Measurements from ENCODE around the gene ARHGAP42. TPM values are rescaled to one million over a fixed set of nuclear protein-coding genes. Genes with fewer than 3 reads are reported as not detected.
"Not testable (repeated sequence)": the region's sequence is repeated elsewhere in the genome, so short reads cannot be mapped to it uniquely, and the experiment has no call there.

ARHGAP42 gene
- total and polyA plus RNA-seq, 4 donors, result 3.8 to 17.2 (median 12.0) TPM

- no peak for TF ChIP-seq NR2F2 (IDR thresholded peaks at IDR 0.05)
- TF ChIP-seq HNF4G (IDR thresholded peaks at IDR 0.05), result no peak
Observed at GRCh38 chr11:100647861-100648260, 39.2 kb upstream of the ARHGAP42 start (continued).

- WGBS, result 75% methylated on average over 1 of the region's 1 CpG
- DNase-seq (ENCODE audit: low spot score), result no peak
- H3K27me3 ChIP-seq (ENCODE audit: control insufficient read depth in 4 of 4, insufficient read depth in 4 of 4, low read length in 3 of 4), result no peaks in the 10 kb centered on the region
- H3K4me1 ChIP-seq (ENCODE audit: control insufficient read depth in 4 of 4, insufficient read depth in 4 of 4, low read length in 3 of 4), result peaks cover 0 to 5% (median 2%) of the 10 kb centered on the region in 4 donors
- H3K36me3 ChIP-seq (ENCODE audit: control insufficient read depth in 4 of 4, insufficient read depth in 3 of 4, low read depth in 1 of 4, low read length in 3 of 4), result no peaks in the 10 kb centered on the region
- H3K9ac ChIP-seq (ENCODE audit: low read depth in 1 of 2, low read length in 2 of 2), result no peak overlapping the region
- H3K4me3 ChIP-seq (ENCODE audit: low read depth in 1 of 3, low read length in 3 of 3), result no peak overlapping the region
- H3K27ac ChIP-seq (ENCODE audit: low read depth in 1 of 2, low read length in 2 of 2), result no peak overlapping the region
- TF ChIP-seq HNF4A (conservative IDR thresholded peaks at IDR 0.05), result no peak
- TF ChIP-seq NR2F2 (IDR thresholded peaks at IDR 0.05), result no peak
- no peak for TF ChIP-seq YY1 (IDR thresholded peaks at IDR 0.05)
- TF ChIP-seq TAF1 (conservative IDR thresholded peaks at IDR 0.05), result no peak
- no peak for TF ChIP-seq RXRA (IDR thresholded peaks at IDR 0.05)
- no peak for TF ChIP-seq RAD21 (IDR thresholded peaks at IDR 0.05)
- no peak for TF ChIP-seq REST (IDR thresholded peaks at IDR 0.05)
- no peak for TF ChIP-seq ATF3 (IDR thresholded peaks at IDR 0.05)
- no peak for TF ChIP-seq FOXA1 (IDR thresholded peaks at IDR 0.05)
- TF ChIP-seq EGR1 (IDR thresholded peaks at IDR 0.05; ENCODE audit: low read depth in 2 of 2), result no peak
- TF ChIP-seq JUND (IDR thresholded peaks at IDR 0.05), result no peak
- TF ChIP-seq MAX (IDR thresholded peaks at IDR 0.05), result no peak
- no peaks in the 10 kb centered on the region for H3K9me3 ChIP-seq (ENCODE audit: control insufficient read depth in 4 of 4, low read length in 3 of 4)
Observed at GRCh38 chr11:100663583-100663982, 23.5 kb upstream of the ARHGAP42 start.

- Histone ChIP-seq H3K9me3 (ENCODE audit: control insufficient read depth in 4 of 4, low read length in 3 of 4) (no peaks in the 10 kb centered on the region), H3K4me1 (ENCODE audit: control insufficient read depth in 4 of 4, insufficient read depth in 4 of 4, low read length in 3 of 4) (peaks cover 0 to 5% (median 2%) of the 10 kb centered on the region in 4 donors), H3K27ac (ENCODE audit: low read depth in 1 of 2, low read length in 2 of 2) (no peak overlapping the region), H3K36me3 (ENCODE audit: control insufficient read depth in 4 of 4, insufficient read depth in 3 of 4, low read depth in 1 of 4, low read length in 3 of 4) (no peaks in the 10 kb centered on the region), H3K27me3 (ENCODE audit: control insufficient read depth in 4 of 4, insufficient read depth in 4 of 4, low read length in 3 of 4) (no peaks in the 10 kb centered on the region), H3K4me3 (ENCODE audit: low read depth in 1 of 3, low read length in 3 of 3) (no peak overlapping the region), H3K9ac (ENCODE audit: low read depth in 1 of 2, low read length in 2 of 2) (no peak overlapping the region)
- TF ChIP-seq HNF4A (conservative IDR thresholded peaks at IDR 0.05) (no peak), GABPA (IDR thresholded peaks at IDR 0.05 in 1 of 2, conservative IDR thresholded peaks at IDR 0.05 in 1 of 2) (no peak), ATF3 (IDR thresholded peaks at IDR 0.05) (no peak), RAD21 (IDR thresholded peaks at IDR 0.05) (no peak), MAX (IDR thresholded peaks at IDR 0.05) (no peak), JUND (IDR thresholded peaks at IDR 0.05) (no peak), SP1 (IDR thresholded peaks at IDR 0.05) (no peak), RXRA (IDR thresholded peaks at IDR 0.05) (no peak), TAF1 (conservative IDR thresholded peaks at IDR 0.05) (no peak)
- DNase-seq (ENCODE audit: low spot score), result no peak
- 93% methylated on average over 4 of the region's 4 CpGs for WGBS
Observed at GRCh38 chr11:100663996-100664395, 23.1 kb upstream of the ARHGAP42 start.

- not testable (repeated sequence) for H3K4me1 ChIP-seq (ENCODE audit: control insufficient read depth in 4 of 4, insufficient read depth in 4 of 4, low read length in 3 of 4); H3K36me3 ChIP-seq (ENCODE audit: control insufficient read depth in 4 of 4, insufficient read depth in 3 of 4, low read depth in 1 of 4, low read length in 3 of 4); DNase-seq (ENCODE audit: low spot score); H3K9me3 ChIP-seq (ENCODE audit: control insufficient read depth in 4 of 4, low read length in 3 of 4); H3K4me3 ChIP-seq (ENCODE audit: low read depth in 1 of 3, low read length in 3 of 3); H3K9ac ChIP-seq (ENCODE audit: low read depth in 1 of 2, low read length in 2 of 2); H3K27me3 ChIP-seq (ENCODE audit: control insufficient read depth in 4 of 4, insufficient read depth in 4 of 4, low read length in 3 of 4)
- WGBS, result 96% methylated on average over 3 of the region's 3 CpGs
- peak overlapping the region in 1 of 2 donors; percentile 76 for H3K27ac ChIP-seq (ENCODE audit: low read depth in 1 of 2, low read length in 2 of 2)
Observed at GRCh38 chr11:100666816-100667215, 20.3 kb upstream of the ARHGAP42 start.

Measured in liver (tissue), 9 donors.